Transverse colon (tissue), 4 donors: Measurements from ENCODE around the gene CDCA4. TPM values are rescaled to one million over a fixed set of nuclear protein-coding genes. Genes with fewer than 3 reads are reported as not detected.

Experiments used
- DNase-seq: peaks from one replicate; pipeline ENCODE4 v3.0.0-alpha.2; 2019
- H3K27ac ChIP-seq, 4 donors: fragments of 200-600 bp; sonication (generic); 2 replicates each; pipeline ENCODE4 v1.5.1; 2016 to 2018; ENCODE audit warnings: inconsistent platforms in 4 of 4
- H3K27me3 ChIP-seq: fragments of 200-600 bp; sonication (generic); 2 replicates; pipeline ENCODE4 v1.5.1; 2017; ENCODE audit warnings: inconsistent platforms
- H3K36me3 ChIP-seq, 4 donors: fragments of 200-600 bp; sonication (generic); 2 replicates each; pipeline ENCODE4 v1.5.1; 2017 to 2019; ENCODE audit warnings: inconsistent platforms in 4 of 4
- H3K4me1 ChIP-seq, 4 donors: fragments of 200-600 bp; sonication (generic); 2 replicates each; pipeline ENCODE4 v1.5.1; 2017 to 2020; ENCODE audit warnings: inconsistent platforms in 4 of 4
- H3K4me3 ChIP-seq, 4 donors: fragments of 200-600 bp; sonication (generic); 1 replicate in 1 of 4; 2 replicates in 3 of 4; pipeline versions ENCODE4 v1.5.1 to v1.6.1; 2017 to 2019; ENCODE audit warnings: inconsistent platforms in 4 of 4
- H3K9me3 ChIP-seq, 2 donors: fragments of 200-600 bp; sonication (generic); 2 replicates each; pipeline ENCODE4 v1.5.1; 2017 to 2019; ENCODE audit warnings: inconsistent platforms in 2 of 2
- CTCF ChIP-seq, 5 experiments: fragments of 200-600 bp in 3 of 5; fragments of 450-650 bp in 2 of 5; sonication (generic) in 3 of 5; IDR thresholded peaks; 1 replicate in 2 of 5; 2 replicates in 3 of 5; pipeline ENCODE4 v1.5.1; 2016 to 2017; ENCODE audit warnings: antibody characterized with exemption in 5 of 5, inconsistent platforms in 3 of 5, mild to moderate bottlenecking in 2 of 5, moderate library complexity in 1 of 5
- EP300 ChIP-seq: sonication (generic); formaldehyde crosslinking; IDR thresholded peaks from one replicate; pipeline ENCODE4 v1.6.1; 2017; ENCODE audit warnings: antibody characterized with exemption, low read depth
- POLR2A ChIP-seq: fragments of 450-650 bp; IDR thresholded peaks from one replicate; pipeline ENCODE4 v1.6.1; 2016; ENCODE audit warnings: antibody characterized with exemption, mild to moderate bottlenecking, moderate library complexity
- POLR2AphosphoS5 ChIP-seq, 3 donors: sonication (generic); formaldehyde crosslinking; IDR thresholded peaks; one replicate each; pipeline ENCODE4 v1.6.1; 2016; ENCODE audit warnings: antibody characterized with exemption in 3 of 3
- whole genome bisulfite sequencing, 2 donors: methylation state at CpG; one replicate each; pipeline ENCODE4 v1.1.5; 2018; ENCODE audit warnings: low coverage in 1 of 2; 5-methylcytosine and 5-hydroxymethylcytosine counted together
- in situ Hi-C, 4 donors: fragments of 200-750 bp; cut with MboI; loops; one replicate each; pipeline versions ENCODE4 v1.15.0 to v1.15.1; 2017; ENCODE audit warnings: low sequenced_read_pairs in 3 of 4, low pct_ligation_motif_present in 1 of 4, low pct_unique_long_range_greater_than_20kb in 1 of 4
- intact Hi-C: fragments of 100-400 bp; cut with DNase I; formaldehyde crosslinking; loops from one replicate; pipeline ENCODE4 v1.15.1; 2023; ENCODE audit warnings: low total_unique reads
- total RNA-seq, 4 donors: library from RNA; depleted of rRNA; stranded (reverse); fragments of >200 nt; gene quantifications; one replicate each; pipeline ENCODE4 v1.1.0, GENCODE V29; 2016

CDCA4 gene
- total RNA-seq, 4 donors from 2014 or later, result 0.80 to 7.5 (median 4.5) TPM

GRCh38 chr14:105026033-105026785, 5.3 kb upstream of the CDCA4 start:
- DNase-seq, result no peak
- no peaks in the 10 kb centered on the region for H3K36me3 ChIP-seq
- no peak overlapping the region for H3K27ac ChIP-seq
- in situ Hi-C loops (no loop called here), intact Hi-C loops (no loop called here)
- no peak for TF ChIP-seq POLR2AphosphoS5 (IDR thresholded peaks at IDR 0.05)
- TF ChIP-seq POLR2A, result no peak
- no peak for TF ChIP-seq CTCF (IDR thresholded peaks at IDR 0.05)
- TF ChIP-seq EP300, result no peak
- H3K4me1 ChIP-seq, result peaks cover 4 to 12% (median 10%) of the 10 kb centered on the region in 4 donors
- H3K27me3 ChIP-seq, result no peaks in the 10 kb centered on the region
- WGBS, 2 donors, result 79 to 89% methylated on average over 16 of the region's 16 CpGs
- no peak overlapping the region for H3K4me3 ChIP-seq
- H3K9me3 ChIP-seq, result no peaks in the 10 kb centered on the region

GRCh38 chr14:105025429-105025828, 4.5 kb upstream of the CDCA4 start:
- H3K27me3 ChIP-seq, result no peaks in the 10 kb centered on the region
- intact Hi-C loops (no loop called here), in situ Hi-C loops (no loop called here)
- no peak overlapping the region for H3K4me3 ChIP-seq
- TF ChIP-seq POLR2AphosphoS5 (IDR thresholded peaks at IDR 0.05), result no peak
- no peak for TF ChIP-seq CTCF (IDR thresholded peaks at IDR 0.05)
- no peak for TF ChIP-seq POLR2A
- TF ChIP-seq EP300, result no peak
- peaks cover 4 to 12% (median 11%) of the 10 kb centered on the region in 4 donors for H3K4me1 ChIP-seq
- 91 to 95% methylated on average over 4 to 6 of the region's 6 CpGs for WGBS, 2 donors
- H3K36me3 ChIP-seq, result no peaks in the 10 kb centered on the region
- H3K27ac ChIP-seq, result no peak overlapping the region
- DNase-seq, result no peak
- H3K9me3 ChIP-seq, result no peaks in the 10 kb centered on the region

DNA sequence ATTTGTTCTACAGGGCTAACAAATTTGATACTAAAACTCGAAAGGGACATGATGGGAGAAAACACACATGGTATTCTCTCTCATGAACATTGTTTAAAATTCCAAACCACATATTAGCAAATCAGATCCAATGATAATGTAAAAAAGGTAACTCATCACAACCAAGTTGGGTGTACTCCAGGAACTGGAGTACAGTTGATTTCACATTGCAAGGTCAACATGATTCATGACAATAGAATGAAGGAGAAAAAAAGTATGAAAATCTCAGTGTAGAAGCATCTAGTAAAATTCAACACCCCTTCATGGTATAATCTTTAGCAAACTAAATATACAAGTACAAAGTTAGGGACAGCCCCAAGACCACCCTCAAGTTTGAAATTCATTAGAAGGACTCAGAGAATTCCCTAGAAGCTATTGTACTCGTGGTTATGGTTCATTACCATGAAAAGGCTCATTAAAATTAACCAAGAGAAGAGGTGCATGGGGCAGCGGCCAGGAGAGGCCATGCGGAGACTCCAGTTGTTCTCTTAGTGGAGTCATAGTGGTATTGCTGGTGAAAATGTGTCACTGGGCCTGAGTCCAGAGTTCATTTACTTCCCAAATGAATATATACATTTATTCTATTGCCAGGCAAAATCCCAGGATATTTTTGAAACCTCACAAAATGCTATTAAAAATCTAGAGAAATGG, 3.1 kb upstream of the CDCA4 start:
- H3K27ac ChIP-seq, result peak overlapping the region in 1 of 4 donors; percentile 16
- TF ChIP-seq POLR2AphosphoS5 (IDR thresholded peaks at IDR 0.05), result no peak
- TF ChIP-seq EP300, result no peak
- no peak for TF ChIP-seq CTCF (IDR thresholded peaks at IDR 0.05)
- TF ChIP-seq POLR2A, result no peak
- DNase-seq, result no peak
- in situ Hi-C loops (no loop called here), intact Hi-C loops (no loop called here)
- H3K4me3 ChIP-seq, result no peak overlapping the region
- peaks cover 10 to 26% (median 25%) of the 10 kb centered on the region in 4 donors for H3K4me1 ChIP-seq
- no peaks in the 10 kb centered on the region for H3K9me3 ChIP-seq
- H3K27me3 ChIP-seq, result no peaks in the 10 kb centered on the region
- no peaks in the 10 kb centered on the region for H3K36me3 ChIP-seq
- WGBS, 2 donors, result 76 to 90% methylated on average over 2 to 4 of the region's 4 CpGs

DNA sequence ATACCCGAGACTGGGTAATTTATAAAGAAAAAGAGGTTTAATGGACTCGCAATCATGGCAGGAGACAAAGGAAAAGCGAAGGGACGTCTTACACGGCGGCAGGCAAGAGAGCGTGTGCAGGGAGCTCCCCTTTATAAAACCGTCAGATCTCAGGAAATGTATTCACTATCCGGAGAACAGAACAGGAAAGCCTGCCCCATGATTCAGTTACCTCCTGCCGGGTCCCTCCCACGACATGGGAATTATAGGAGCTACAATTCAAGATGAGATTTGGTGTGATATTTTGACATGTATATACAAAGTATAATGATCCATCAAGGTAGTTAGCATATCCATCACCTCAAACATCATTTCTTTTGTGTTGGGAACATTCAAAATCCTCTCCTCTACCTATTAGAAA, 2.3 kb upstream of the CDCA4 start:
- TF ChIP-seq POLR2AphosphoS5 (IDR thresholded peaks at IDR 0.05) (no peak), CTCF (IDR thresholded peaks at IDR 0.05) (no peak), POLR2A (no peak), EP300 (no peak)
- no peaks in the 10 kb centered on the region for H3K9me3 ChIP-seq
- no peaks in the 10 kb centered on the region for H3K36me3 ChIP-seq
- in situ Hi-C loops (no loop called here), intact Hi-C loops (no loop called here)
- 79 to 84% methylated on average over 11 of the region's 11 CpGs for WGBS, 2 donors
- H3K4me3 ChIP-seq, result no peak overlapping the region
- peaks cover 10 to 32% (median 31%) of the 10 kb centered on the region in 4 donors for H3K4me1 ChIP-seq
- DNase-seq, result no peak
- H3K27me3 ChIP-seq, result no peaks in the 10 kb centered on the region
- no peak overlapping the region for H3K27ac ChIP-seq
